Liver (tissue), 9 donors: ENCODE data around the gene ZMYM4. TPM values are rescaled to one million over a fixed set of nuclear protein-coding genes. Genes with fewer than 3 reads are reported as not detected.

Experiments
- DNase-seq: peaks from one replicate; pipeline ENCODE4 v3.0.0-alpha.2; 2017; ENCODE audit warnings: low spot score
- H3K27ac ChIP-seq, 2 donors: one replicate each; pipeline ENCODE4 v1.7.0; 2013; ENCODE audit warnings: inconsistent platforms in 2 of 2, low read length in 2 of 2, control low read depth in 1 of 2, low read depth in 1 of 2, mild to moderate bottlenecking in 1 of 2
- H3K27me3 ChIP-seq, 4 donors: one replicate each; pipeline versions ENCODE4 v1.6.1 to v1.7.0; 2013; ENCODE audit warnings: low read length in 3 of 4, inconsistent platforms in 1 of 4, mild to moderate bottlenecking in 1 of 4, moderate library complexity in 1 of 4; ENCODE audit not compliant: control insufficient read depth in 4 of 4, insufficient read depth in 4 of 4
- H3K36me3 ChIP-seq, 4 donors: one replicate each; pipeline versions ENCODE4 v1.6.1 to v1.7.0; 2013; ENCODE audit warnings: low read length in 3 of 4, mild to moderate bottlenecking in 3 of 4, low read depth in 1 of 4, moderate library complexity in 1 of 4; ENCODE audit not compliant: control insufficient read depth in 4 of 4, insufficient read depth in 3 of 4
- H3K4me1 ChIP-seq, 4 donors: one replicate each; pipeline versions ENCODE4 v1.6.1 to v1.7.0; 2013; ENCODE audit warnings: low read length in 3 of 4, mild to moderate bottlenecking in 3 of 4, moderate library complexity in 1 of 4; ENCODE audit not compliant: control insufficient read depth in 4 of 4, insufficient read depth in 4 of 4
- H3K4me3 ChIP-seq, 3 donors: one replicate each; pipeline versions ENCODE4 v1.6.1 to v1.7.0; 2013; ENCODE audit warnings: low read length in 3 of 3, control low read depth in 1 of 3, low read depth in 1 of 3, mild to moderate bottlenecking in 1 of 3
- H3K9ac ChIP-seq, 2 donors: one replicate each; pipeline ENCODE4 v1.7.0; 2013; ENCODE audit warnings: low read length in 2 of 2, mild to moderate bottlenecking in 2 of 2, moderate library complexity in 2 of 2, control low read depth in 1 of 2, low read depth in 1 of 2
- H3K9me3 ChIP-seq, 4 donors: one replicate each; pipeline versions ENCODE4 v1.6.1 to v1.7.0; 2013; ENCODE audit warnings: low read length in 3 of 4; ENCODE audit not compliant: control insufficient read depth in 4 of 4
- ATF3 ChIP-seq: IDR thresholded peaks from 2 replicates; pipeline ENCODE4 v1.6.1; 2016; ENCODE audit warnings: antibody characterized with exemption
- CTCF ChIP-seq: fragments of 150-350 bp; IDR thresholded peaks from 2 replicates; pipeline ENCODE4 v1.5.1; 2017; ENCODE audit warnings: improper control_type of control experiment, low read depth, low read length; ENCODE audit not compliant: missing input control
- EGR1 ChIP-seq, 2 donors: IDR thresholded peaks; 2 replicates each; pipeline ENCODE4 v1.6.1; 2016 to 2018; ENCODE audit warnings: antibody characterized with exemption in 2 of 2, low read depth in 2 of 2
- GABPA ChIP-seq, 2 donors: IDR thresholded peaks in 1 of 2; conservative IDR thresholded peaks in 1 of 2; 2 replicates each; pipeline ENCODE4 v1.6.1; 2016; ENCODE audit warnings: antibody characterized with exemption in 2 of 2, mild to moderate bottlenecking in 1 of 2, moderate library complexity in 1 of 2
- HNF4G ChIP-seq: IDR thresholded peaks from 2 replicates; pipeline ENCODE4 v1.6.1; 2016; ENCODE audit warnings: antibody characterized with exemption
- JUND ChIP-seq, 2 donors: IDR thresholded peaks; 2 replicates each; pipeline ENCODE4 v1.6.1; 2016; ENCODE audit warnings: antibody characterized with exemption in 2 of 2
- MAX ChIP-seq: IDR thresholded peaks from 2 replicates; pipeline ENCODE4 v1.6.1; 2016; ENCODE audit warnings: antibody characterized with exemption
- NR2F2 ChIP-seq: IDR thresholded peaks from 2 replicates; pipeline ENCODE4 v1.6.1; 2016; ENCODE audit warnings: antibody characterized with exemption
- RAD21 ChIP-seq, 2 donors: IDR thresholded peaks; 2 replicates each; pipeline ENCODE4 v1.6.1; 2016; ENCODE audit warnings: antibody characterized with exemption in 2 of 2, mild to moderate bottlenecking in 2 of 2
- REST ChIP-seq: IDR thresholded peaks from 2 replicates; pipeline ENCODE4 v1.6.1; 2016; ENCODE audit warnings: antibody characterized with exemption, mild to moderate bottlenecking
- TAF1 ChIP-seq: conservative IDR thresholded peaks from 2 replicates; pipeline ENCODE4 v1.6.1; 2016; ENCODE audit warnings: antibody characterized with exemption, mild to moderate bottlenecking
- ZBTB33 ChIP-seq: IDR thresholded peaks from 2 replicates; pipeline ENCODE4 v1.6.1; 2016; ENCODE audit warnings: antibody characterized with exemption
- WGBS: extraction: QIAGEN DNeasy Blood & Tissue Kit; methylation state at CpG from one replicate; pipeline ENCODE4 v1.1.7; 2013; 5-methylcytosine and 5-hydroxymethylcytosine counted together
- polyA plus RNA-seq, 2 donors: library from polyadenylated mRNA; stranded (reverse) in 1 of 2; unstranded in 1 of 2; fragments of 200-250 nt in 1 of 2; fragments of >200 nt in 1 of 2; fragmentation: Nextera tagmentation in 1 of 2; extraction: Ambion mirVana in 1 of 2; gene quantifications; one replicate each; pipeline versions ENCODE4 v1.2.1 to v1.2.3, GENCODE V29; 2013 to 2015
- total RNA-seq, 2 donors: library from RNA; depleted of rRNA; stranded (reverse); fragments of >200 nt; gene quantifications; one replicate each; pipeline ENCODE4 v1.2.3, GENCODE V29; 2014
- donor health status: healthy.
- donor health status: healthy.
- donor health status: healthy.
- donor health status: healthy.
- donor health status: healthy.

The ZMYM4 gene
- total and polyA plus RNA-seq, 4 donors: 5.3 to 16.8 (median 10.5) TPM

GRCh38 chr1:35315649-35316048 lies 47.1 kb downstream of the ZMYM4 start:
- Histone ChIP-seq H3K27ac (no peak overlapping the region), H3K4me1 (no peaks in the 10 kb centered on the region), H3K9ac (no peak overlapping the region), H3K4me3 (no peak overlapping the region), H3K9me3 (no peaks in the 10 kb centered on the region), H3K36me3 (peaks cover 0 to 5% (median 3%) of the 10 kb centered on the region in 4 donors), H3K27me3 (no peaks in the 10 kb centered on the region)
- WGBS: 95% methylated on average over 3 of the region's 3 CpGs
- DNase-seq: no peak
- no peak for TF ChIP-seq JUND (IDR thresholded peaks at IDR 0.05)
- no peak for TF ChIP-seq ZBTB33
- TF ChIP-seq REST: no peak
- no peak for TF ChIP-seq NR2F2
- no peak for TF ChIP-seq EGR1 (IDR thresholded peaks at IDR 0.05; ENCODE audit: low read depth in 2 of 2)
- no peak for TF ChIP-seq HNF4G
- no peak for TF ChIP-seq ATF3
- TF ChIP-seq MAX: no peak

GRCh38 chr1:35316264-35316663 lies 47.8 kb downstream of the ZMYM4 start:
- H3K4me1 ChIP-seq: no peaks in the 10 kb centered on the region
- H3K36me3 ChIP-seq: peaks cover 0 to 2% (median under 1%) of the 10 kb centered on the region in 4 donors
- no peak overlapping the region for H3K27ac ChIP-seq
- no peak for DNase-seq
- TF ChIP-seq ATF3 (no peak), TAF1 (no peak), MAX (no peak), CTCF (no peak), NR2F2 (no peak), HNF4G (no peak), GABPA (IDR thresholded peaks at IDR 0.05 in 1 of 2, conservative IDR thresholded peaks at IDR 0.05 in 1 of 2) (no peak), RAD21 (IDR thresholded peaks at IDR 0.05) (no peak)
- H3K9ac ChIP-seq: no peak overlapping the region
- no peaks in the 10 kb centered on the region for H3K27me3 ChIP-seq
- no peak overlapping the region for H3K4me3 ChIP-seq
- no peaks in the 10 kb centered on the region for H3K9me3 ChIP-seq
- 88% methylated on average over 1 of the region's 1 CpG for WGBS
